Heart left ventricle (tissue), 16 donors: Measurements from ENCODE around the gene OR4D1. TPM values are rescaled to one million over a fixed set of nuclear protein-coding genes. Genes with fewer than 3 reads are reported as not detected.

Experiments used
- ATAC-seq, 4 donors: fragments of 200-7000 bp; cut with Tn5 transposase; one replicate each; pipeline ENCODE4 v1.9.1; 2020 to 2022; ENCODE audit warnings: moderate library complexity in 4 of 4, mild to moderate bottlenecking in 3 of 4, moderate number of reproducible peaks in 1 of 4
- DNase-seq, 5 donors: peaks; one replicate each; pipeline ENCODE4 v3.0.0-alpha.2; 2020
- H3K27ac ChIP-seq, 12 donors: fragments of 200-600 bp; sonication (generic) in 4 of 12; one replicate each; pipeline versions ENCODE4 v1.5.0 to v1.8.0; 2016 to 2022; ENCODE audit warnings: mild to moderate bottlenecking in 2 of 12
- H3K27me3 ChIP-seq, 9 donors: fragments of 200-600 bp; sonication (generic) in 2 of 9; one replicate each; pipeline versions ENCODE4 v1.5.1 to v1.8.0; 2016 to 2022; ENCODE audit warnings: mild to moderate bottlenecking in 3 of 9
- H3K36me3 ChIP-seq, 9 donors: fragments of 200-600 bp; sonication (generic) in 2 of 9; one replicate each; pipeline versions ENCODE4 v1.5.0 to v1.8.0; 2018 to 2022; ENCODE audit warnings: mild to moderate bottlenecking in 2 of 9
- H3K4me1 ChIP-seq, 12 donors: fragments of 200-600 bp; sonication (generic) in 4 of 12; one replicate each; pipeline versions ENCODE4 v1.5.0 to v1.8.0; 2016 to 2022; ENCODE audit warnings: mild to moderate bottlenecking in 3 of 12
- H3K4me3 ChIP-seq, 12 donors: fragments of 200-600 bp; sonication (generic) in 4 of 12; one replicate each; pipeline versions ENCODE4 v1.5.0 to v1.8.0; 2017 to 2022; ENCODE audit warnings: mild to moderate bottlenecking in 9 of 12, moderate library complexity in 4 of 12
- H3K9me3 ChIP-seq, 12 donors: fragments of 200-600 bp; sonication (generic) in 4 of 12; one replicate each; pipeline versions ENCODE4 v1.5.0 to v1.8.0; 2016 to 2022; ENCODE audit warnings: mild to moderate bottlenecking in 1 of 12
- CTCF ChIP-seq, 12 donors: fragments of 200-600 bp; sonication (generic) in 4 of 12; IDR thresholded peaks; one replicate each; pipeline versions ENCODE4 v1.5.0 to v1.8.0; 2018 to 2022; ENCODE audit warnings: antibody characterized with exemption in 12 of 12, mild to moderate bottlenecking in 5 of 12
- POLR2A ChIP-seq, 2 donors: fragments of 450-650 bp; IDR thresholded peaks; one replicate each; pipeline ENCODE4 v1.6.1; 2017; ENCODE audit warnings: antibody characterized with exemption in 2 of 2, mild to moderate bottlenecking in 2 of 2, moderate library complexity in 2 of 2
- whole genome bisulfite sequencing, 4 donors: extraction: QIAGEN DNeasy Blood & Tissue Kit in 2 of 4; methylation state at CpG; one replicate each; pipeline versions ENCODE4 v1.1.5 to v1.1.7; 2013 to 2018; 5-methylcytosine and 5-hydroxymethylcytosine counted together
- intact Hi-C, 10 donors: fragments of 100-400 bp; cut with DNase I; formaldehyde crosslinking; loops; one replicate each; pipeline versions ENCODE4 v1.11.1 to v1.14.2; 2022
- polyA plus RNA-seq, 2 donors: library from polyadenylated mRNA; stranded (reverse); fragments of 200-250 nt; gene quantifications; one replicate each; pipeline ENCODE4 v1.2.3, GENCODE V29; 2013
- total RNA-seq, 9 donors: library from RNA; depleted of rRNA in 2 of 9; stranded (reverse); fragments of >200 nt in 2 of 9; fragmentation: NEBNext Ultra II Directional in 3 of 9; extraction: Animal tissue kit (Norgen Biotek cat#: 25700) in 3 of 9; gene quantifications; one replicate each; pipeline versions ENCODE4 v1.1.0 to v1.2.4, GENCODE V29; 2016 to 2023
- donor health status: ischemic (EF 13 %, LVEDD 7.1; RV severe dilation, severe dysfunction).
- donor health status: healthy with polysubstance abuse.
- donor health status: DM: no; HTN: yes; CAD: no.
- donor health status: DM: no; HTN: no; CAD: no.
- donor health status: ischemic (EF 25% LVEDD 6.9; RV normal size, moderate dysfunction).
- donor health status: ischemic (EF 25% LVEDD 5.7; RV mildly dilated, moderate dysfunction).
- donor health status: healthy.
- donor health status: DM: yes; HTN: yes; CAD: no.
- donor health status: ischemic (EF 35%, LVEDD 5.7; RV mildly dilated, moderate dysfunction).
- donor health status: nonischemic (EF 11% LVEDD 7.7; RV severe dilation, severe dysfunction).
- donor health status: DM: yes; HTN: yes; CAD: no.
- donor health status: PGD.
- donor health status: ischemic (EF 29% LVEDD 5.4; RV normal size, mild dysfunction).
- donor health status: nonischemic (EF 23%, LVEDD 6.1; RV moderate dilation, normal function).

OR4D1 gene
- total and polyA plus RNA-seq, 11 donors, result not detected

GRCh38 chr17:58153671-58154070 lies 5.5 kb downstream of the OR4D1 start:
- no peak overlapping the region for H3K4me3 ChIP-seq
- H3K36me3 ChIP-seq, result no peaks in the 10 kb centered on the region
- peaks cover 0 to 26% (median 2%) of the 10 kb centered on the region in 12 donors for H3K4me1 ChIP-seq
- H3K27me3 ChIP-seq, result peaks cover 0 to 51% (median 14%) of the 10 kb centered on the region in 9 donors
- intact Hi-C loops, result no loop called here
- DNase-seq (no peak), ATAC-seq (no peak)
- TF ChIP-seq POLR2A (IDR thresholded peaks at IDR 0.05), result no peak
- TF ChIP-seq CTCF (IDR thresholded peaks at IDR 0.05), result no peak
- H3K9me3 ChIP-seq, result no peaks in the 10 kb centered on the region
- H3K27ac ChIP-seq, result peak overlapping the region in 2 of 12 donors; percentile 19 to 29

GRCh38 chr17:58156839-58157803 lies 8.9 kb downstream of the OR4D1 start:
- Histone ChIP-seq H3K36me3 (no peaks in the 10 kb centered on the region), H3K27ac (peak overlapping the region in 2 of 12 donors; percentile 27 to 56), H3K4me3 (peak overlapping the region; percentile 2 to 62 (median 48)), H3K4me1 (peaks cover 0 to 25% (median 2%) of the 10 kb centered on the region in 12 donors), H3K9me3 (no peaks in the 10 kb centered on the region), H3K27me3 (peaks cover 0 to 64% (median 13%) of the 10 kb centered on the region in 9 donors)
- peak in 3 of 4 donors; percentile 78 to 86 (median 85) for ATAC-seq
- intact Hi-C loops, result no loop called here
- peak; percentile 9 to 75 (median 28) for DNase-seq
- 2 to 6% (median 2%) methylated on average over 17 to 65 of the region's 65 CpGs for WGBS, 4 donors
- TF ChIP-seq POLR2A (IDR thresholded peaks at IDR 0.05), result no peak
- TF ChIP-seq CTCF (IDR thresholded peaks at IDR 0.05), result no peak

- ATAC-seq (no peak), DNase-seq (no peak)
- no peak overlapping the region for H3K4me3 ChIP-seq
- TF ChIP-seq CTCF (IDR thresholded peaks at IDR 0.05) (no peak), POLR2A (IDR thresholded peaks at IDR 0.05) (no peak)
- H3K4me1 ChIP-seq, result peaks cover 0 to 15% (median 0%) of the 10 kb centered on the region in 12 donors
- intact Hi-C loops, result no loop called here
- H3K27me3 ChIP-seq, result peaks cover 0 to 70% (median 13%) of the 10 kb centered on the region in 9 donors
- no peak overlapping the region for H3K27ac ChIP-seq
- H3K9me3 ChIP-seq, result no peaks in the 10 kb centered on the region
- no peaks in the 10 kb centered on the region for H3K36me3 ChIP-seq
- 74 to 84% (median 79%) methylated on average over 2 of the region's 2 CpGs for WGBS, 4 donors
Observed at GRCh38 chr17:58158181-58158580, 10.0 kb downstream of the OR4D1 start.

GRCh38 chr17:58161566-58161965 lies 13.4 kb downstream of the OR4D1 start:
- 64 to 72% (median 68%) methylated on average over 3 of the region's 3 CpGs for whole genome bisulfite sequencing, 4 donors
- Histone ChIP-seq H3K9me3 (no peaks in the 10 kb centered on the region), H3K27me3 (peaks cover 0 to 74% (median 10%) of the 10 kb centered on the region in 9 donors), H3K4me1 (peaks cover 0 to 10% (median 0%) of the 10 kb centered on the region in 12 donors), H3K4me3 (no peak overlapping the region), H3K27ac (no peak overlapping the region), H3K36me3 (no peaks in the 10 kb centered on the region)
- intact Hi-C loops, result no loop called here
- ATAC-seq, result no peak
- TF ChIP-seq POLR2A (IDR thresholded peaks at IDR 0.05) (no peak), CTCF (IDR thresholded peaks at IDR 0.05) (no peak)
- DNase-seq, result no peak
